Measurements from ENCODE around the gene PRKAG2. TPM values are rescaled to one million over a fixed set of nuclear protein-coding genes. Genes with fewer than 3 reads are reported as not detected.

The PRKAG2 gene
- total RNA-seq, 2 experiments from 2014 or later, result 39.3 to 42.3 TPM

DNA sequence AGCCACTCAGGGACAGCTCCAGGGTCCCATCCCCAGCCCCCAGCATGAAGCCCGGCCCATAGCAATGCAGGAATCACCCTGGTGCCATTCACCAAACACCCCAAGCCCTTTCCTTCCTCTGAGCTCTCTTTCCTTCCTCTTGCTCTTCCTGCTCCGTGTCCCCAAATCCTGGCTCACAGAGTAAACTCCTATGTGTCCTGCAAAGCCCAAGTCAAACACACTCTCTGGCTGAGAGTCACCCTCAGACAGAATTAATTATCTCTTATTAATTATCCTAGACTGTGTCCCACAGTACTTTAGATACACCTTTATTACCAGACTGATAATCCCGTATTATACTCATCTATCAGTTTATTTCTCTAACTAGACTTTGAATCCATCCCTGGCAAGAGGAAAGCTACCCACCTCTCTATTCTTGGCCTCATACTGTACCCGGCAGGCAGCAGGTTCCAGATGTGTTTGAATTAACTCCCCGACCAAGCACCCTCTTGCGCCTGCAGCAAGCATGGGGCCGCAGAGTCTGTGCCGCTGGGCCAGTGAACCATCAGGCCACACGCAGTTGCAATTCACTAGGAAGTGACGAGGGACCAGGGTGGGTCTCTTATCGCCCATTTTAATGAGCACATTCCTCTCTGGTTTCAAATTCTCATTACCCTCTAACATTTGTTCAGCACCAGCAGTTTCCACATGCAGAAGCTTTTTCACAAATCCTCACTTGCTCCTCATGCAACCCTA, 86.7 kb downstream of the PRKAG2 start:
- Mint-ChIP-seq H3K4me1 (ENCODE audit: low read depth) (peaks cover 38% of the 10 kb centered on the region), H3K4me3 (no peak overlapping the region), H3K27me3 (no peaks in the 10 kb centered on the region), H3K27ac (no peak overlapping the region), H3K9me3 (no peaks in the 10 kb centered on the region), H3K36me3 (ENCODE audit: low read depth) (peaks cover 10% of the 10 kb centered on the region)
- H3K9me3 ChIP-seq (ENCODE audit: control insufficient read depth in 1 of 2, insufficient read depth in 1 of 2, low read length in 2 of 2), result no peaks in the 10 kb centered on the region
- H3K36me3 ChIP-seq (ENCODE audit: insufficient read depth, low read length), result peaks cover 4% of the 10 kb centered on the region
- H3K27me3 ChIP-seq (ENCODE audit: control insufficient read depth in 1 of 2, insufficient read depth in 2 of 2, low read length in 2 of 2), result no peaks in the 10 kb centered on the region
- ATAC-seq (ENCODE audit: poor library complexity) (no peak), DNase-seq (no peak)
- CTCF ChIA-PET, result no interaction called here
- intact Hi-C loops (cut with DNase I, micrococcal nuclease), result no loop called here
- POLR2A ChIA-PET, result no interaction called here
- TF ChIP-seq, protein P1, sequence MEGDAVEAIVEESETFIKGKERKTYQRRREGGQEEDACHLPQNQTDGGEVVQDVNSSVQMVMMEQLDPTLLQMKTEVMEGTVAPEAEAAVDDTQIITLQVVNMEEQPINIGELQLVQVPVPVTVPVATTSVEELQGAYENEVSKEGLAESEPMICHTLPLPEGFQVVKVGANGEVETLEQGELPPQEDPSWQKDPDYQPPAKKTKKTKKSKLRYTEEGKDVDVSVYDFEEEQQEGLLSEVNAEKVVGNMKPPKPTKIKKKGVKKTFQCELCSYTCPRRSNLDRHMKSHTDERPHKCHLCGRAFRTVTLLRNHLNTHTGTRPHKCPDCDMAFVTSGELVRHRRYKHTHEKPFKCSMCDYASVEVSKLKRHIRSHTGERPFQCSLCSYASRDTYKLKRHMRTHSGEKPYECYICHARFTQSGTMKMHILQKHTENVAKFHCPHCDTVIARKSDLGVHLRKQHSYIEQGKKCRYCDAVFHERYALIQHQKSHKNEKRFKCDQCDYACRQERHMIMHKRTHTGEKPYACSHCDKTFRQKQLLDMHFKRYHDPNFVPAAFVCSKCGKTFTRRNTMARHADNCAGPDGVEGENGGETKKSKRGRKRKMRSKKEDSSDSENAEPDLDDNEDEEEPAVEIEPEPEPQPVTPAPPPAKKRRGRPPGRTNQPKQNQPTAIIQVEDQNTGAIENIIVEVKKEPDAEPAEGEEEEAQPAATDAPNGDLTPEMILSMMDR (IDR thresholded peaks at IDR 0.05), result no peak
- H3K27ac ChIP-seq (ENCODE audit: low read depth in 1 of 2, low read length in 2 of 2), result no peak overlapping the region
- H3K4me3 ChIP-seq (ENCODE audit: low read length), result no peak overlapping the region
- H3K4me1 ChIP-seq (ENCODE audit: insufficient read depth, low read length), result peaks cover 13% of the 10 kb centered on the region

DNA sequence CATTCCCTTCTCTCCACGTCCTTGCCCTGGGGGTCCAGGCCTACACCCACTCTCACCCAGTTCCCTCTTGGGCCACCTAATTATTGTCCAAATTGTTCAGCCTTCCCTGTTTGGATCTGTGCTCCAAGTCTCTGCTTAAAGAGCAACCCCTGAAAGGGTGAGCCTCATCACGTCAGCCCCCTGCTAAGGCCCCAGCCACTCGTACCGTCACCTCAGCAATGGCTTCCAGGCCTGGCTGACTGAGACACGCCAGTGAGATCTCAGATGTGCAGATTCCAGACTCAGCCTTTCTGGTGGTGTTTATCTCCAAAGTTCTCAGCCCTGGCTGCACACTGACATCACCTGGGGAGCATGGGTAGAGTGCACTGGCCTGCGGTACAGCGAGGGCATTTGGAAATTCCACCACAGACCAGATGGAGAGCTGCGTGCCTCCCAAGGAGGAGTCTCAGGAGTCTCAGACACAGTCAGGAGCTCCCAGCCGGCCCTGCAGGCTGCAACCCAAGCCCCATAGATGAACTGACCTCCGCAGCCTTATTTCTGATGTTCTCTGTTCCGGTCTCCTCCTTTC, 87.5 kb downstream of the PRKAG2 start:
- no peak overlapping the region for H3K27ac Mint-ChIP-seq
- DNase-seq, result no peak

DNA sequence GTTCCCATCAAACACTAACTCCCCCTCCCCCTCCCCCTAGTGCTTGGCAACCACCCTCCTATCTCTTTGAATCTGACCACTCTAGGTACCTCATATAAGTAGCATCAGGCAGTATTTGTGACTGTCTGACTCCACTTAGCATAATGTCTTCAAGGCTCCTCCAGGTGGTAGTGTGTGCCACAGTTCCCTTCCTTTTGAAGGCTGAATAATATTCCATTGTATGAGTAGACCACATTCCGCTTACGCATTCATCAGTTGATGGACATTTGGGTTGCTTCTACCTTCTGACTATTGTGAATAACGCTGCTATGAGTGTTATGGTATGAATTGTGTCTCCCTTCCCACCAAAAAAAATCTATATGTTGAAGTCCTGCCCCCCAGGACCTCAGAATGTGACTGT, 89.6 kb downstream of the PRKAG2 start:
- intact Hi-C loops (cut with DNase I, micrococcal nuclease), result loop anchor here in 1 of 2 experiments (10.0 kb wide), 1 partner anchor 207 kb away; no protein-coding TSS in a partner anchor

More for the DNA sequence above, 87.5 kb downstream of the PRKAG2 start:
- no peaks in the 10 kb centered on the region for H3K27me3 ChIP-seq (ENCODE audit: control insufficient read depth in 1 of 2, insufficient read depth in 2 of 2, low read length in 2 of 2)
- intact Hi-C loops (cut with DNase I, micrococcal nuclease), result loop anchor here in 1 of 2 experiments (10.0 kb wide), 1 partner anchor 205 kb away; no protein-coding TSS in a partner anchor
- ChIA-PET POLR2A (no interaction called here), CTCF (no interaction called here)
- H3K4me3 ChIP-seq (ENCODE audit: low read length), result no peak overlapping the region
- peaks cover 33% of the 10 kb centered on the region for H3K4me1 Mint-ChIP-seq (ENCODE audit: low read depth)
- no peaks in the 10 kb centered on the region for H3K36me3 ChIP-seq (ENCODE audit: insufficient read depth, low read length)
- no peak overlapping the region for H3K27ac ChIP-seq (ENCODE audit: low read depth in 1 of 2, low read length in 2 of 2)
- no peak overlapping the region for H3K4me3 Mint-ChIP-seq
- TF ChIP-seq, protein P1 (IDR thresholded peaks at IDR 0.05), result no peak
- no peaks in the 10 kb centered on the region for H3K9me3 ChIP-seq (ENCODE audit: control insufficient read depth in 1 of 2, insufficient read depth in 1 of 2, low read length in 2 of 2)
- no peaks in the 10 kb centered on the region for H3K9me3 Mint-ChIP-seq
- peaks cover 6% of the 10 kb centered on the region for H3K4me1 ChIP-seq (ENCODE audit: insufficient read depth, low read length)
- ATAC-seq (ENCODE audit: poor library complexity), result no peak
- no peaks in the 10 kb centered on the region for H3K27me3 Mint-ChIP-seq
- H3K36me3 Mint-ChIP-seq (ENCODE audit: low read depth), result peaks cover 9% of the 10 kb centered on the region

More for the DNA sequence above, 89.6 kb downstream of the PRKAG2 start:
- POLR2A ChIA-PET, result no interaction called here
- Mint-ChIP-seq H3K36me3 (ENCODE audit: low read depth) (peaks cover 10% of the 10 kb centered on the region), H3K27ac (no peak overlapping the region), H3K4me3 (no peak overlapping the region), H3K4me1 (ENCODE audit: low read depth) (peaks cover 34% of the 10 kb centered on the region), H3K27me3 (no peaks in the 10 kb centered on the region), H3K9me3 (no peaks in the 10 kb centered on the region)
- Histone ChIP-seq H3K9me3 (ENCODE audit: control insufficient read depth in 1 of 2, insufficient read depth in 1 of 2, low read length in 2 of 2) (no peaks in the 10 kb centered on the region), H3K4me1 (ENCODE audit: insufficient read depth, low read length) (peaks cover 10% of the 10 kb centered on the region), H3K4me3 (ENCODE audit: low read length) (no peak overlapping the region), H3K27ac (ENCODE audit: low read depth in 1 of 2, low read length in 2 of 2) (no peak overlapping the region), H3K27me3 (ENCODE audit: control insufficient read depth in 1 of 2, insufficient read depth in 2 of 2, low read length in 2 of 2) (no peaks in the 10 kb centered on the region), H3K36me3 (ENCODE audit: insufficient read depth, low read length) (no peaks in the 10 kb centered on the region)
- CTCF ChIA-PET, result no interaction called here
- DNase-seq (no peak), ATAC-seq (ENCODE audit: poor library complexity) (no peak)
- TF ChIP-seq, protein P1 (IDR thresholded peaks at IDR 0.05), result no peak
